PC-3 (cell line): ENCODE results near the gene GAB2.

Experiments used
- EZH2 ChIP-seq: fragments of 300-600 bp; sonication (generic); IDR thresholded peaks from one replicate; pipeline ENCODE4 v1.6.1; 2017; ENCODE audit warnings: antibody characterized with exemption, mild to moderate bottlenecking, low read length; ENCODE audit not compliant: unreplicated experiment
- TF ChIP-seq, protein P1 (sequence below): fragments of 300-600 bp; sonication (generic); conservative IDR thresholded peaks from 2 replicates; pipeline ENCODE4 v1.5.1; 2017; ENCODE audit warnings: antibody characterized with exemption, low read depth, mild to moderate bottlenecking, low read length

- no peak for TF ChIP-seq EZH2
- TF ChIP-seq, protein P1, sequence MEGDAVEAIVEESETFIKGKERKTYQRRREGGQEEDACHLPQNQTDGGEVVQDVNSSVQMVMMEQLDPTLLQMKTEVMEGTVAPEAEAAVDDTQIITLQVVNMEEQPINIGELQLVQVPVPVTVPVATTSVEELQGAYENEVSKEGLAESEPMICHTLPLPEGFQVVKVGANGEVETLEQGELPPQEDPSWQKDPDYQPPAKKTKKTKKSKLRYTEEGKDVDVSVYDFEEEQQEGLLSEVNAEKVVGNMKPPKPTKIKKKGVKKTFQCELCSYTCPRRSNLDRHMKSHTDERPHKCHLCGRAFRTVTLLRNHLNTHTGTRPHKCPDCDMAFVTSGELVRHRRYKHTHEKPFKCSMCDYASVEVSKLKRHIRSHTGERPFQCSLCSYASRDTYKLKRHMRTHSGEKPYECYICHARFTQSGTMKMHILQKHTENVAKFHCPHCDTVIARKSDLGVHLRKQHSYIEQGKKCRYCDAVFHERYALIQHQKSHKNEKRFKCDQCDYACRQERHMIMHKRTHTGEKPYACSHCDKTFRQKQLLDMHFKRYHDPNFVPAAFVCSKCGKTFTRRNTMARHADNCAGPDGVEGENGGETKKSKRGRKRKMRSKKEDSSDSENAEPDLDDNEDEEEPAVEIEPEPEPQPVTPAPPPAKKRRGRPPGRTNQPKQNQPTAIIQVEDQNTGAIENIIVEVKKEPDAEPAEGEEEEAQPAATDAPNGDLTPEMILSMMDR = no peak
These were observed 155.4 kb downstream of the GAB2 start for GRCh38 chr11:78262238-78262637.
